Right lobe of liver (tissue), 4 donors: ENCODE results near the gene TANGO2.

ENCODE experiments used
- POLR2A ChIP-seq: fragments of 450-650 bp; IDR thresholded peaks from one replicate; pipeline ENCODE4 v1.6.1; 2017; ENCODE audit warnings: antibody characterized with exemption, mild to moderate bottlenecking
- TF ChIP-seq, protein P1 (sequence below), 4 donors: fragments of 200-600 bp in 3 of 4; fragments of 450-650 bp in 1 of 4; IDR thresholded peaks; one replicate each; pipeline versions ENCODE4 v1.5.1 to v1.8.0; 2016 to 2022; ENCODE audit warnings: antibody characterized with exemption in 4 of 4, mild to moderate bottlenecking in 2 of 4
- donor health status: DM: no; HTN: no; CAD: no.
- donor health status: DM: no; HTN: no; CAD: no.
- donor health status: DM: no; HTN: yes; CAD: no.

DNA sequence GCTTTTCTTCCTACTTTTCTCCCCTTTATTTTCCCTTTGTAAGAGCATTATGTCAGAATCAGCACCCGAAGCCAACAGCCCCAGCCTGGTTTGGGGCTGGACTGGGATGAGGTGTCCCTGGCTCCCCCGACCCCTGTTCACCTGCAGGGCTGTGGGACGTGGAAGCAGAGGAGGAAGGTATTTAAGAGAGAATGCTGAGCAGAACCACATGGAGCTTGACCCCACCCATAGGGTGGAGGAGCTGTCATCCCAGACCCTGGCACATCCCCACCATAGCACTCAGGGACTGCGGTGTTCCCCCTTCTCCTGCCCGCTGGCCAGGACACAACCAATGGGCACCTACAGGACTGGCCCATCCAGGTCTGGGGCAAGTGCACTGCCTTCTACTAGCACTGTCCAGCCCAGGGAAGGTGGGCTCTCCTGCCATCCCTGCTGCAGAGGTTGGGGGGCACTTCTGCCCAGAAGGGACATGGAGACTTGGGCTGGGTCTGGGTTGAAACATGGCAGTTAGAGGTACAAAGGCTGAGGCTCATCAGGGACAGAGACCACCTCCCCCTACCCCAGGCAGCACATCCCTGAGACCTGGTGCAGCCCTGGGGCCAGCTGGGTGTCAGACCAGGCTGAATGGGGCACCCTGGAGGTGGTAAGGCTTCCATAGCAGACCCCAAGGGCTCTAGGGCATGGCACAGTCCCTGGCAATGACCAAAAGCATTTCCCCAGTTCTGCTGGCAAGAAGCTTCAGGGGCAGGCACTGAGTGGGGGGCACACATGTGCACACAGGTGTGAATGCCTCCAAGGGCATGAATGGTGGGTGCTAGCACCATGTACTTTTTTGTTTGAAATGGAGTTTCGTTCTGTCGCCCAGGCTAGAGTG, 19.7 kb downstream of the TANGO2 start:
- TF ChIP-seq, protein P1, sequence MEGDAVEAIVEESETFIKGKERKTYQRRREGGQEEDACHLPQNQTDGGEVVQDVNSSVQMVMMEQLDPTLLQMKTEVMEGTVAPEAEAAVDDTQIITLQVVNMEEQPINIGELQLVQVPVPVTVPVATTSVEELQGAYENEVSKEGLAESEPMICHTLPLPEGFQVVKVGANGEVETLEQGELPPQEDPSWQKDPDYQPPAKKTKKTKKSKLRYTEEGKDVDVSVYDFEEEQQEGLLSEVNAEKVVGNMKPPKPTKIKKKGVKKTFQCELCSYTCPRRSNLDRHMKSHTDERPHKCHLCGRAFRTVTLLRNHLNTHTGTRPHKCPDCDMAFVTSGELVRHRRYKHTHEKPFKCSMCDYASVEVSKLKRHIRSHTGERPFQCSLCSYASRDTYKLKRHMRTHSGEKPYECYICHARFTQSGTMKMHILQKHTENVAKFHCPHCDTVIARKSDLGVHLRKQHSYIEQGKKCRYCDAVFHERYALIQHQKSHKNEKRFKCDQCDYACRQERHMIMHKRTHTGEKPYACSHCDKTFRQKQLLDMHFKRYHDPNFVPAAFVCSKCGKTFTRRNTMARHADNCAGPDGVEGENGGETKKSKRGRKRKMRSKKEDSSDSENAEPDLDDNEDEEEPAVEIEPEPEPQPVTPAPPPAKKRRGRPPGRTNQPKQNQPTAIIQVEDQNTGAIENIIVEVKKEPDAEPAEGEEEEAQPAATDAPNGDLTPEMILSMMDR (IDR thresholded peaks at IDR 0.05): no peak
- no peak for TF ChIP-seq POLR2A
